Skin of body (tissue), 2 donors: ENCODE results near the gene KCTD10. TPM values are rescaled to one million over a fixed set of nuclear protein-coding genes. Genes with fewer than 3 reads are reported as not detected.
"Not testable (repeated sequence)": the region's sequence is repeated elsewhere in the genome, so short reads cannot be mapped to it uniquely, and the experiment has no call there.

Source experiments
- DNase-seq: peaks from one replicate; lab custom pipeline; 2025; lab: John Stamatoyannopoulos, UW
- total RNA-seq: library from RNA; depleted of rRNA; stranded (reverse); fragments of >200 nt; gene quantifications from one replicate; pipeline ENCODE4 v1.2.3, GENCODE V29; 2014

The KCTD10 gene
- total RNA-seq, 1 donor from 2014 or later = 33.4 TPM

DNA sequence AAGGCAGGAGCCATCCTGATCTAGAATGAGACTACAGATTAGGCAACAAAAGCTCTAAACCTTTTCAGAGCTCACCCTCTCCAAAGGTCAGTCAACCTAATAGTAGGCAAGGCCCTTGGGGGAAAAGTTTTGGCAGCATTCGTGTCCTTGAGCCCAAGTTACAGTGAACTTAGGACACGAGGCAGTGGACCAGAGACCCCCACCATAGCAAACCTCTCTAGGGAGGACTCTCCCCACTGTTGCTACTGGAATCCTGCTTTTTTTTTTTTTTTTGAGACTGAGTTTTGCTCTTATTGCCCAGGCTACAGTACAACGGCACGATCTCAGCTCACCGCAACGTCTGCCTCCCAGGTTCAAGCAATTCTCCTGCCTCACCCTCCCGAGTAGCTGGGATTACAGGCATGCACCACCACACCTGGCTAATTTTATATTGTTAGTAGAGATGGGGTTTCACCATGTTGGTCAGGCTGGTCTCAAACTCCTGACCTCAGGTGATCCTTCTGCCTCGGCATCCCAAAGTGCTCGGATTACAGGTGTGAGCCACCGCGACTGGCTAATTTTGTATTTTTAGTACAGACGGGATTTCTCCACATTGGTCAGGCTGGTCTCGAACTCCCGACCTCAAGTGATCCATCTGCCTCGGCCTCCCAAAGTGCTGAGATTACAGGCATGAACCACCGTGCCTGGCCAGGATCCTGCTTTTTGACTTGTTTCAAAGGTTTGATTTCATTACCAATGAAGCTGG lies 3.4 kb downstream of the KCTD10 start:
- DNase-seq = not testable (repeated sequence)

DNA sequence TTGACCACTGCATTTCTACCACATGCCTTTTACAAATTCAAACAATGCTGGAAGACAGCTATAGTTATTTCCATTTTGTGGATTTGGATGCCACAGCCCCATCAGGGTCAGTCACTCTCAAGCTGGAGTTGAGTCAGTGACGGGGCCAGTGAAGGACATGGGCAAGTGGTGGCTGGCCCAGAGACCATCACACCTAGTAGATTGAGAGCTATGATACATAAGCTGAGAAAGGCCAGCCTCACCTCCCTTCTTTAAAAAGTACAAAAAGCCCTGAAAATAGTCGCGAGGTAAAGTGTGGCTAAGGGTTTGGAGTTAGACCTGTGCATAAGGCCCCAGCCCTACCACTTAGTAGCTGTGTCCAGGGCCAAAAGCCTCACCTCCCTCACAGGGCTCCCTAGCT lies 4.1 kb downstream of the KCTD10 start:
- no peak for DNase-seq

DNA sequence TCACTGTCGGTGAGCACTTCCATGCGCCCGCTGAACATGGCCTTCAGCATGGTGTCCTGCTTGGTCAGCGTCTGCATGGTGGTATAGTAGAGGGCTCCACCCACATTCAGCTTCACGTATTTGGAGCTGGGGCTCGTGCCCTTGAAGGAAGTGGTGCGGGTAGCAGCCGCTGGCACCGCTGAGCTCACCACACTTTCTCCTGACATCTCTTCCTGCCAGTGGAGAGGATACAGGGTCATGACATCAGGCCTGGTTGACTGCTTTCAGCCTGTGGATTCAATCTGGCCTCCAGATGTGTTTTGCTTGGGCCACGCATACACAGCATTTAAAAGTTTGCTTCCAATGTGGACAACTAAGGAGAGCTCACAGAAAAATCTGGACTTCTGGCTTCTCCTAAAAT lies 7.6 kb downstream of the KCTD10 start:
- no peak for DNase-seq

DNA sequence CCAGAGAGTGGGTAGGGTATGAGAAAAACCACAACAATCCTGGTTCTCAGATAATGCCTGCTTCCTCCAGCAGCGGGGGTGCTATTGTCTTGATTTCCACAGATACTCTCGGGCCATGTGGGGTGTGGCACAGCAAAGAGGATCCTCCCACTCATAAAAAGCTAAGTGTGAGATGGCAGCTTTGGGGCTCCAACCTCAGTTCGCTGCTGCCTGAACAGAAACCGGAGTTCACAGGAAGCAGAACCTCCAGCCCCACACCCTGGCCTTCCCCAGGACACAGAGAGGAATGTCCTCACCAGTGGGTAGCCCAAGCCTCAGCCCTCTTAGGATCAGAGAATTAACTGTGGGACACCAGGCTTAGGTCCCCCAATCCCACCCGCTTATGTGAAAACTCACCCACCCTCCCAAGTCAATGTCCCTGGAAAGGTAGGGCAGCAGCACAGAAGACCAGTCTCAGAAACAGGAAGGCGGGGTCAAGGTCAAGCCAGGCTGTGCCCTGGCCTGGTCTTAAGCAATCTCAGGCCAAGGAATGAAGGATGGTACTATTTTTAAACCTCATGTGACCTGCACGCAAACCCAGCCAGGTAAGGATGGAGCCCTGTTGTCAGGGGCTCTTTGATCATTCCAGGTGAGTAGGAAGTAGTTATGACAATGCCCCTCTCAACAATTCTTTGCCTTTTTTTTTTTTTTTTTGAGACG lies 9.0 kb downstream of the KCTD10 start:
- no peak for DNase-seq

DNA sequence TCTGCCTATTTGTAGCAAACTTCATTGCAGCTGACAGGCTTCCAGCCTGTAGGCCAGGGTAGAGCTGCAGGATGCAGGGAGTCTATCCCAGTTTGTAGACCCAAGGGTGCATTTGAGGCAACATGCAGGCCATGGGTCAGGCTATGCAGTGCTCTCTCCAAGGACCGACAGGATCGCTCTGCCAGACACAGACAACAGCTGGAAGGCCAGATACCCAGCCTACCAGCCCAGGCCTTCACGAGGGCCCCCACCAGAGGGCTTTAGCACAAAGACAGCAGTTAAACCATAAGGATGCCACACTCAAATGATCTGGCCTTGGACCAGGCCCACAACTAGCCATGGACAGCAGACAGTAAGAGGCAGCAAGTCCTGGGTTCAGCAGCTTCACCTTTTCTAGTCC lies 10.3 kb downstream of the KCTD10 start:
- no peak for DNase-seq

DNA sequence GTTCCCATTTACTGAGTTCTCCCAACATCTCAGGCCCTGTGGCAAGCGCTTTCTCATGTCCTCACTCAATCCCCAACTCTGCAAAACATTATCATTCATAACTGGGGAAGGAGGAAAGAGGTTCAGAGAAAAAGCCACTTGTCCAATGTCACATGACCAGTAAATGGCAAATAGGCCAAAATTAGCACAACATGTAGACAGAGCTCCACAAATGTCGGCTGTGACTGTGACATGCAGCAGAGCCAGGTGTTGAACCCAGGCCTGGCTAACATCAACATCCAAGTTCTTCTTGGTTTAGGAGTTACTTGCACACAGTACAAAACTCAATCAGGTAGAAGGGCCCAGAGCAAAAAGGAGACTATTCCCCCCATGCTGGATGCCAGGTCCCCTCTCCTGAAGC lies 10.8 kb downstream of the KCTD10 start:
- no peak for DNase-seq

DNA sequence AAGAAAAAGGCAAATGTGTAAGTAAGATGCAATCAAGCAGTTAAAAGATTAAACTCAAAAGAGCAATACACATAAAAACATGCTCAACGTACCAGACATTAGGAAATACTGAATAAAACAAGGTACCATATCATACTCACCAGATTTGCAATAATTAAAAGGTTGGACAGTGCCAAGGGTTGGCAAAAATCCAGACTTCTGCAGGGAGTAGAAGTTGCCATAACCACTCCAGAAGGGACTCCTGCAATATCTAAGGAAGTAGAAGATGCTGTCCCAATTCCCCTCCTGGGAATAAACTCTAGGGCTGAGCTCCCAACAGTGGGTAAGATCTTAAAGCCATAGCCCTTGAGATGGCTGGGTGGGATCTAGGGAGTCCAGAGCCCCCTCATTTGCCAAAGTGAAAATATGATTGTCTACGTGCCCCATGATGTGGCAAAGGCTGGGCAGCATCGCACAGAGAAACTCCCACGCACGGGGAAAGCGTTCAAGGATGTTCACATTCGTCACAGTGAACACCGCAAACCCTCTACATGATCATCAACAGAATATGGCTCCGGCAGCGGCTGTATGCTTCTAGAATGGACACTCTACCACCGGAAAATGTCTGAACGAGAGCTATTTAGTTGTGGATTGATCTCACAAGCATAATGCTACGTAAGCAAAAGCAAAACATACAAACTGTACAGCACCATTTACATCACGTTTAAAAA lies 12.3 kb downstream of the KCTD10 start:
- DNase-seq = no peak

DNA sequence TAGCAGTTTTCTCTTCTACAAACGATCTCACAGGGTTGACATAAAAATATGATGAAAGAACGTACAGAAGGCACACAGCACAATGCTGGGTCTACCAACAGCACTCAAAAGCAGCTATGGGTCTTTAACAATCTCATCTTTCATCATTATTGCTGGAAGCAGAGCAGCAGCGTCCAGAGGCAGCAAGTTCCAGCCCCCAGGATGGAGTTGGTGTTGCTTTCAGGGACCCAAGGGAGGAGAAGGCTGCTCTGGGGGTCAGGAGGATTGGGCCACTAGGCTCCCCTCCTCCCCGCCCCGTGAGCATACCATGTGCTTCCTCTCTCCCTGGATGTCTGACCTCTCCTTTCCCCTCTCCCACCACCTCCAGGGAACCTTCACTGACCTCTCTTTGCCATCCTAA lies 13.3 kb downstream of the KCTD10 start:
- no peak for DNase-seq

DNA sequence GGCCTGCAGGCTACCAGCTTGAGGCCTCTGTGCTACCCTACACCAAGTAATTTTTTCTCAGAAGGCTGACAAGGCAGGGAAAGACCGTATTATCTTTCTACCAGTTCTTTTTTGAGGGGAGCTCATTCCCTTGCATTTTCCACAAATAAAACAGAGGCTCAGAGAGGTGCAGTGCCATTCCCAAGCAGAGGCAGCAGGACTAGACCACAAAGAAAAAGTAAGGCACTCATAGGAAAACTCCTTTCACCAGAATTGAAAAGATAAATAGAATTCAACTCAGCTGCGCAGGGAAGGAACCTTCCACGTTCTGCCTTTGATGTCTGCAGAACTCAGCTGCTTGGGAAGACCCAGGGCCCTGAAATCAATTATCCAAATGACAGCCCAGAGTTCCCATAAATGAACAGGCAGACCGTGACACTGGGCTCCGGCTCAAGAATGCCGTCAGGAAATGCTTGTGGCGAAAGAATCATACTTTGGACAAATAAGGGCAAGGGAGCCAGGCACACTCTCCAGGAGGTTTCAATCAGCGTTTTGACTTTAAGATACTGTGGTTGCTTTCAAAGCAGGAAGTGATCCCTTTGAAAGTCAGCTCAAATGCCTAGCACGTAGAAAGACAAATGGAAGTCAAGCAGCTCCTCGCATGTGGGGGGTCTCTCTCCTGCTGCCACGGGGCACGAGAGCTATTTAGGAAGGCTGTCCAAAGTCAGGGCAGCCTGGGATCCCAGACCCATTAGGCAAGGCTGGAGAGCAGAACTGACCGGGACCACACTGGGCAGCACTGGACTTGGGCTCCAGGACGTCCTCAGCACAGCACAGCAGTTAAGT lies 14.0 kb downstream of the KCTD10 start:
- DNase-seq = peak; percentile 93

DNA sequence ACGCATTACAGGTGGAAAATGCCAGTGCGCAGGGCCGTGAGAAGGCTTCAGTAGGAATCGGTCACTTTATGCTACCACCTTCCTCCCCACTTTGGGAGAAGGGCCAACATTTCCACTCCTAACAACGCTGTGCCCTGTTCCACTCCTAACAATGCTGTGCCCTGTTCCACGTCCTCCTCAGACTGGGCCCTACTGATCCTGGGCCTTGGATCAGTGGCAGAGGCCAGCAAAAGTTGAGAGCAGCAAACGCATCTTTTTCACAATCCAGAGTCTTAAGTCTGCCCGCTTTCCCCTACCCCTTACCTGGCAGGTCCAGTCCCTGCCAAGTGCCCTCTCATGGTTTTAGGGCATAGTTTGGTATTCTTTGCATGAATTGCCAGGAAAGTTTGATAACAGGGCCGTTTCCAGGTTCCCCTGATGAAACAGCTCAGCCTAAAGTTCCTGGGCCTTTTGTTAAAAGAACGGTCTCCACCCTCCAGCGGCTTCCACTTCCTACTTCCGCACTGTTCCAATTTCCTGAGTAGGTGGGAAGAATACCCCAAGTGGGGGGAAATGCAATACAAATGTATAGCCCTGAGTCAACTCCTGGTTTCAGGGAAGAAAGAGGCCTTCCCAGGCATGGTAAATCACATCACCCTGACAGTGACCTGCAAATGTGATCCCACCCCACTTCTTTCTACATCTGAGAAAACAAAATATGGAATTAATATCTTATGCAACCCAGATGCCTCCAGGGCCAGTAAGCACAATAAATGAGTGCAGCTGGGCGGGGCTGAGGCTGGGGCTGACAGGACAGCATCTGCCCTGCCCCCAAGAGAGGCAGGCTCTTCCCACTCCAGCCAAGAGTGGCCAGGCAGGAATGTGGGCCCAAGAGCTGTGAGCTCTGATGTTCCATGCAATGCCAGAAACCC lies 15.0 kb downstream of the KCTD10 start:
- DNase-seq = peak; percentile 84

DNA sequence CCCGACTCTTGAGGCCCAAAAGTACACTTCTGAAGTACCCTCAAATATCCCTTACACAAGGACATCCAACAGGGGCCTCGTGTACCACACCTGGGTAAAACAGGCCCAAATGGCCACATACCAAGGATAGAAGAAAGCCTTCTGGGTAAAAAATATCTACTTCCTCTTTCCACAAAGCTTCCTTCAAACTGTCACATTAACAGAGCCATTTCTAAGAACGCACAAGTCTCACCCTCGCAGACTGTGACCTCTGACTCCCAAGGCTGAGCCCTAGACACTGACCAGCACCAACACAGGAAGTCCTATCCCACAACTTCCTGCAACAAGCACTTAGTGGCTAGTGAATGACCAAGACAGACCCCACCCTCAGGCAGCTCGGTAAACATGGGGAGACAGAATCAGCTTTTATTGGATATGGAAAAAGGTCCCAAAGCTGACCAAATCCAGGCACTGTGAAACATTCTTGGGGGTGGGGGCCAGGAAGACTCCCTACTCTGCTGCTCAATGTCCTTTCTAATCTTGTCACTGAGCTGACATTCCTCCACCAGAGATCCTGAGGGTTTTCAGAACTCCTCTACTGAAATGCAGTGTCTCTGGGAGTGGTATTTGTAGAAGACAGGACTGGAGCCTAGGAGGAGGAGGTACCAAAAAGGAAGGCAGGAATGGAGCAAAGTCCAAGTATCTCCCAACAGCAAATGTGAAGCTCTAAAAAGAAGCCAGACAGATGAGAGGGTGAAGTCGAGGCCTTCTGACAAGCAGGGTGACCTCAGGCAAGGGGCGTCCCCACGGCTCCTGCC lies 15.9 kb downstream of the KCTD10 start:
- peak; percentile 33 for DNase-seq

DNA sequence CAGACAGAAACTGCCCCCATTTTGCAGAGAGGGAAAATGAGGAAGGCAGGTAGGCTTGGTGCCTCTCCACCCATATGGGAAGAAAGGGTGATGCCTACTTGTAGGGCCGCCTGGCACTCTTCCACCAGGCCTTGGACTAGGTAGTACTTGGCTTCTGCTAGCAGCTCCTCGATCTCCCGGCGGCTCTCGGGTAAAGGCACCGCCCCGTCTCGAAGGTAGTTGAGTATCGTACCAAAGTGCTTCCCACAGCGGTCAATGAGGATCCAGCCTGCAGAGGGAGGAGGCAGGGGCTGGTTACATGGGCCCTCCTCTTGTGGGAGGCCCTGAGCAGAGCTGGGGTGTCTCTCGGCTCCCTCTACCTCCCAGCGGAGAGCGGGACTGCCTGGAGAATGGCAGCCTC lies 16.6 kb downstream of the KCTD10 start:
- DNase-seq = no peak

DNA sequence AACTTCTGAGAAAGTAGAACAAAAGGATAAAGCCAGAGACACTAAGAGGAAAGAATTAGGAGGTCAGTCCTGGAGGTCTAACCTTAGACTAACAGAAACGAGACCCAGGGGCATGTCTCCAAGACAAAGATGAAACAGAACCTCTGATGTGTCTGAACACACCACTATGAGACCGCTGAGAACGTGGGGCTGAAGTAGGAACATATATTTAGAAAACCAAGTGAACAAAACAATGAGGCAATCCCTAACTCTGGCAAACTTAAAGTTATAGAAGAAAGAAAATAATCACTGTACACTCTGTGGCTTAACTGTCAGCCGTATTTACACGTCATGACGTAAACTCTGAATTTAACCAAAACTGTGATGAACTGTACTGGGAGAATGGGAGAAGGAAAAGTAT lies 17.9 kb downstream of the KCTD10 start:
- no peak for DNase-seq

DNA sequence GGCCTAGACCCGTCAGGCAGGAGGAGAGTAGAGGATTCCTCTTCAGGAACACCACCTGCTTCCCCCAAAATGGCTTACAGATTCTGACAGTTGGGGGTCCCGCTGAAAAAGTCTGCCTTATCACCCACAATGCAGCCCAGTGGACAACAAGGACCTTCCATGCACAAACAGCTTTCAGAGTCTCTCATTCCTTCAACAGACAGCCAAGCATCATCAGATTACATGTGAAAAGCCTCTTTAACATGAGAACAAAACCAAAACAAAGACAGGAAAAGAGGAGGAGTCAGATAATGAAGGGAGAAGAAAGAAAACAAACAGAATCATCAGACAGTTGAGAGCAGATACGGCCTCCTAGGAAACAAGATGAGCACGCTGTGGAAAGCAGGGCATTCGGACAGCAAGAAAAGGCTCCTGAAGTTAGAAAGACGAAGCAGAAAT lies 18.3 kb downstream of the KCTD10 start:
- DNase-seq = no peak

DNA sequence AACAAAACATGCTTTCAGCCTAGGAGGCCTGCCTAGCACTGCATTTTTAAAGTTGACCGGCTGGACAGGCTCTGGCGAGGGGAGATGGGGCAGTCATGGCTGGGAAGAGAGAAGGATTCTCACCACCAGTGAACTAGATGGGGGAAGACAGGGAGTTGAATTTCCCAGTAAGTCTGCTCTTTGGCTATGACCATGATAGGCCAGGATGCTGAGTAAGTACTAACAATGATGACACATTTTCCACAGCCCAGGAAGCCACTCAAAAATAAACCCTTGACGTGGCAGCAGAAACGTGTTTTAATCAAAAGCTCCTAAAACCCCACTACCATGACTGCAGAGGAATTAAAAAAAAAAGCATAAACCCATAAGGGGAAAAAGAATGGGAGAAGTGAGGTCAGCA lies 19.0 kb downstream of the KCTD10 start:
- no peak for DNase-seq

DNA sequence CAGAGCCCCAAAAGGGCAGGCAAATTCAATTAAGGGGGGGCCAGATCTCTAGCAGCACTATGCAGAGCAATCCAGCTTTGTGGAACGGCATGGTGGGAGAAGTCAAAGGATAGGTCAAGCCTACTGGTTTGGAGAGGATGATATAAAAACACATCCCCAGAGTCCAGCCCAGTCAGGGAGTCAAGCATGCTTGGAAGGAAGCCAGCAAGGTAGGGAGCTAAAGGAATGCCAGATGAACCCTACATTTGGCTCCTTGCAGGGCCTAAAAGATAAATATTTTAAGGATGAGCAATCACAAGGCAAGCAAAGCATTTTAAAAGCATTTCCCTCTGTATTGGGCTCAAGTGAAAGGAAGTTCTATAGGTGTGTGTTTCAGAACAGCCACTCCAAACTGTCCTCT lies 21.4 kb downstream of the KCTD10 start:
- no peak for DNase-seq

DNA sequence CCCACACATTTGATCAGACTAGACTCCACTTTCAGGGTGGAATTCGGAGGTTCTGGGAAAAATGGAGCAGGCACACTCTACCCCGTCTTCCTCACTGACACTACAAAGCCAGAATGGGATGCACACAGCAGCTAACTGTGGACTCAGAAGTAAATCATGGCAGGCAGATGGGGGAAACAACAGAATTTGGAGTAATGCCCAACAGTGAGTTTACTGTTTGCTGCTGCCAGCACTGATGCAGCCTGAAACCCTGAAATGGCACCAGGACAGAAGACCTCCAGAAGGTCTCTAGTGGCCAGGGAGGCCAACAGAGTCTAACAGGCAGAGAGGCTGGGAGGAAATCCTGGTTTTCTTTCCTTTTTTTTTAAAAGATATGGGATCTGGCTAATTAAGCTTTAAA lies 24.6 kb downstream of the KCTD10 start:
- peak; percentile 22 for DNase-seq

DNA sequence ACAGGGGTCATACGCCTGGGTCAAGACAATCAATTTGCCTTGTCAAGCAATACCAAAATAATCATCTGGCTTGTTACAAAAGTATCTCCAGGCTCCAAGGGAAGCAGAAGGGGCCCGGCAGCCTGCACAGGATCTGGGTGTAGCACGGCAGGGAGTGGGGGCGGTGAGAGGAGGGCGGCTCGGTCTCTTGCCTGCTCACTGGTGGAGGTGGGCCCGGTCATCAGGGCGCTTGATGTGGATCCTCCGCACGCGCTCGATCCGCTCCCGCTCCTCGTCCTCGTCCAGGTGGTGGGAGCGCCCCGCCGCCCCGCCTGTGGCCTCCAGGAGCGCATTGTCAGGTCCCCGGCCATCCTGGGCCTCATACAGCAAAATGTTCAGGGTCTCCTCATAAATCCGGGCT lies 25.7 kb downstream of the KCTD10 start:
- DNase-seq = no peak

DNA sequence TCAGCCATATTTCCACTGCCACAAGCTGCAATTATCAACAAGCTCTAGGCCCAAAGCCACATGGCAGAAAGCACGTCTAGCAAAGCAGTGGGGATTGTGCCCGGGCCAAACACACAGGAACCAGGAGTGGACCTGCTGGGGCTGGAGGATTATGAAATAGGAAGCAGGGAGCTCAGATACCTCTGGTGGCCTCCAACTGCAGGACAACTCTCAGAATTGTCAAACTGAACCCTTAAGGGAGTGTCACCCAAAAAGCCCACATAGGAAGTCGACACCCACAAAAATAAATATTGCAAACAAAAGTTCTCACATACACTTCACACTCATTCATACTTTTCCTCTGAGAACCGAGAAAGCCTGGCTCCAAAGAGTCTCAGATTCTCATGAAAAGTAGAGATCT lies 26.1 kb downstream of the KCTD10 start:
- no peak for DNase-seq
